Activated CD4-positive, alpha-beta T cell treated with anti-CD3 and anti-CD28 coated beads for 36 hours (primary cell): ENCODE measurements around the gene PCNT. TPM values are rescaled to one million over a fixed set of nuclear protein-coding genes. Genes with fewer than 3 reads are reported as not detected.
A peak's percentile ranks its signal among the peaks of the same experiment; 100 is the strongest.
"Not testable (repeated sequence)": the region's sequence is repeated elsewhere in the genome, so short reads cannot be mapped to it uniquely, and the experiment has no call there.

Experiments
- ATAC-seq: fragments of 200-7000 bp; cut with Tn5 transposase; one replicate; pipeline ENCODE4 v1.10.0; 2021; ENCODE audit warnings: mild to moderate bottlenecking, moderate library complexity
- CTCF ChIA-PET: fragments of 350-600 bp; sonication (Branson Sonifier 250); formaldehyde crosslinking; loops from one replicate; lab custom pipeline; 2021; ENCODE audit warnings: antibody characterized with exemption; lab: Charles Lee
- POLR2A ChIA-PET: fragments of 350-600 bp; sonication (Branson Sonifier 250); formaldehyde crosslinking; loops from one replicate; lab custom pipeline; 2021; ENCODE audit warnings: antibody characterized with exemption, inconsistent platforms; lab: Charles Lee
- DNase-seq: peaks from one replicate; pipeline ENCODE4 v3.0.0-alpha.2; 2020
- H3K27ac Mint-ChIP-seq: one replicate; pipeline ENCODE4 v1.8.0; 2021; ENCODE audit warnings: mixed read lengths
- H3K27me3 Mint-ChIP-seq: one replicate; pipeline ENCODE4 v1.8.0; 2021; ENCODE audit warnings: mixed read lengths
- H3K36me3 Mint-ChIP-seq: one replicate; pipeline ENCODE4 v1.8.0; 2021; ENCODE audit warnings: low read depth, mixed read lengths
- H3K4me1 Mint-ChIP-seq: one replicate; pipeline ENCODE4 v1.8.0; 2021; ENCODE audit warnings: mixed read lengths
- H3K4me3 Mint-ChIP-seq: one replicate; pipeline ENCODE4 v1.8.0; 2021; ENCODE audit warnings: mild to moderate bottlenecking, moderate library complexity, mixed read lengths
- H3K9me3 Mint-ChIP-seq: one replicate; pipeline ENCODE4 v1.8.0; 2021; ENCODE audit warnings: low read depth, mixed read lengths
- intact Hi-C, 2 experiments: fragments of 100-400 bp; cut with DNase I in 1 of 2; cut with micrococcal nuclease in 1 of 2; formaldehyde crosslinking; loops; one replicate each; pipeline versions ENCODE4 v1.14.2 to v1.15.1; 2022 to 2024; cut with DNase I, micrococcal nuclease
- total RNA-seq, 2 experiments: library from RNA; stranded (reverse); gene quantifications; one replicate each; pipeline ENCODE4 v1.2.3, GENCODE V29; 2021

Gene PCNT
- total RNA-seq, 2 experiments from 2014 or later = 46.5 to 47.7 TPM

DNA sequence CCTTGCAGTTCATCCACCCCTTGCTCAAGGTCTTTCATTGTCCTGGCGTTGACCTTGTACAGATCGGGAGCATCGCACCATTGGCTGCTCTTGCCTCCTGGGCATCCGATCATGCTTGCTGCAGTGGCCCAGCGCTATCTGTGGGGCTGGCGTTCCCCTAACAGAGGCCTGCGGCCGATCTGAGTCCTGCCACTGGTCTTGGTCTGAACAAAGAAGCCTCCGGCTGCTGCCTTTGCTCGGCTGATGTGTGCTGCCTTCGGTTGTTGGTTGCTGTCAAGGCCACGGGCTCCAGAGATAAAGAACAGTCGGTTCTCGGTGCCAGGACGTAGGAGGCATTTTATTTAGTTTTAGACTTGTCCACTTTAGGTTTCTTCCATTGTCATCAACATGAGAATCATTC lies 39.0 kb downstream of the PCNT start:
- ChIA-PET POLR2A (no interaction called here), CTCF (no interaction called here)
- peaks cover 8% of the 10 kb centered on the region for H3K4me1 Mint-ChIP-seq
- H3K27me3 Mint-ChIP-seq = no peaks in the 10 kb centered on the region
- H3K9me3 Mint-ChIP-seq = no peaks in the 10 kb centered on the region
- H3K36me3 Mint-ChIP-seq = peaks cover 50% of the 10 kb centered on the region
- H3K4me3 Mint-ChIP-seq = no peak overlapping the region
- intact Hi-C loops = no loop called here
- ATAC-seq = no peak
- no peak for DNase-seq
- no peak overlapping the region for H3K27ac Mint-ChIP-seq

DNA sequence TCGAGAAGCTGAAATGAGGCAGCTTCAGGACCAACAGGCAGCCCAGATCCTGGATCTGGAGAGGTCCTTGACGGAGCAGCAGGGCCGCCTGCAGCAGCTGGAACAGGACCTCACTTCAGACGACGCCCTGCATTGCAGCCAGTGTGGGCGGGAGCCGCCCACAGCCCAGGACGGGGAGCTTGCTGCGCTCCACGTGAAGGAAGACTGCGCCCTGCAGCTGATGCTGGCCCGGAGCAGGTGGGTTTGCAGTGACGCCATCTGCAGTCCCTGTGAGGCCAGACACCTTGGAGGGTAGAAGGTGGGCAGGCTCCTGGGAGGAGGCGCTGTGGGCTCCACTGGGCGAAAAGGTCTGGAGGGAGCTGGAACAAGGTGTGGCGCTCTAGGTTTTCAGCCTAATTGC lies 39.7 kb downstream of the PCNT start:
- Mint-ChIP-seq H3K36me3 (peaks cover 52% of the 10 kb centered on the region), H3K4me3 (no peak overlapping the region), H3K9me3 (no peaks in the 10 kb centered on the region), H3K27me3 (no peaks in the 10 kb centered on the region), H3K4me1 (peaks cover 14% of the 10 kb centered on the region), H3K27ac (no peak overlapping the region)
- ATAC-seq = no peak
- no peak for DNase-seq
- POLR2A ChIA-PET = no interaction called here
- CTCF ChIA-PET = no interaction called here
- intact Hi-C loops = no loop called here

DNA sequence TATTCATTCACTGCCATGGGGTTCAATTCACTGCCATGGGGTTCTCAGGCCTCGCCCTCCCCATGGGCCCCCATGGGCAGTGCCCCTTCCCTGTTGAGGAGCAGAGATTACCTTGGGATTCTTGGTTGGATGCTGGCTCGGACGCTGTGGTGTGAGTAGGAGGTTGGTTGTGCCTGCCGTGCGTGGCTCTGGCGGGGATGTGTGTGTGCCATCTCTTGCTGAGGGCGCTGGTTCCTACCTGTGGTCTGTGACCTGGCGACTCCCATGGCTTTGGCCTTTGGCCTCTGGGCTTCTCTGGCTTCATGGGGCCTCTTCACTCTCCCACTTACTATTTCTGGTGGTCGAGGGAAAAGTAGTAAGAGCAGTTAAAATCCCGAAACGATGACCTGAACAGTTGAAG lies 42.1 kb downstream of the PCNT start:
- Mint-ChIP-seq H3K27me3 (no peaks in the 10 kb centered on the region), H3K4me3 (no peak overlapping the region), H3K9me3 (no peaks in the 10 kb centered on the region), H3K4me1 (peaks cover 20% of the 10 kb centered on the region), H3K36me3 (peaks cover 44% of the 10 kb centered on the region), H3K27ac (no peak overlapping the region)
- DNase-seq (no peak), ATAC-seq (no peak)
- ChIA-PET CTCF (no interaction called here), POLR2A (no interaction called here)
- intact Hi-C loops = no loop called here

DNA sequence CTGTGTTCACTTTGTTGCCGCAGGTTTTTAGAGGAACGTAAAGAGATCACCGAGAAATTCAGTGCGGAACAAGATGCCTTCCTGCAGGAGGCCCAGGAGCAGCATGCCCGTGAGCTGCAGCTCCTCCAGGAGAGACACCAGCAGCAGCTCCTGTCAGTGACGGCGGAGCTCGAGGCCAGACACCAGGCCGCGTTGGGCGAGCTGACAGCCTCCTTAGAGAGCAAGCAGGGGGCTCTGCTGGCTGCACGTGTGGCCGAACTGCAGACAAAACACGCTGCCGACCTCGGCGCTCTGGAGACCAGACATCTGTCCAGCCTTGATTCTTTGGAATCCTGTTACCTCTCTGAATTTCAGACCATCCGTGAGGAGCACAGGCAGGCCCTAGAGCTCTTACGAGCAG lies 42.6 kb downstream of the PCNT start:
- H3K4me3 Mint-ChIP-seq = no peak overlapping the region
- no peak for ATAC-seq
- CTCF ChIA-PET = no interaction called here
- peaks cover 20% of the 10 kb centered on the region for H3K4me1 Mint-ChIP-seq
- DNase-seq = no peak
- peaks cover 41% of the 10 kb centered on the region for H3K36me3 Mint-ChIP-seq
- no peaks in the 10 kb centered on the region for H3K9me3 Mint-ChIP-seq
- intact Hi-C loops = no loop called here
- no peak overlapping the region for H3K27ac Mint-ChIP-seq
- POLR2A ChIA-PET = no interaction called here
- H3K27me3 Mint-ChIP-seq = no peaks in the 10 kb centered on the region

DNA sequence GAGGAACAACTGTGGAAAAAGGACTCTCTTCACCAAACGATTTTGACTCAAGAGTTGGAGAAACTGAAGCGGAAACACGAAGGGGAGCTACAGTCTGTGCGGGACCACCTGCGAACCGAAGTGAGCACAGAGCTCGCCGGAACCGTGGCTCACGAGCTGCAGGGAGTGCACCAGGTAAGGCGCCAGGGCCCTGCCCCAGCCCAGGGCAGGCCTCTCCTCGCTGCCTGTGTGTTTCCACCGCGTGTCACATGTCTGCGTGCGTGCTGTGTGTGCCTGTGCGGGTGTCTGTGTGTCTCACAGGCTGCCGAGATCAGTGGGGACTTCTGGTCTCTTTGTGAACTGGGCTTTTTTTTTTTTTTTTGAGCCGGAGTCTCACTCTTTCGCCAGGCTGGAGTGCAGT lies 43.0 kb downstream of the PCNT start:
- Mint-ChIP-seq H3K27me3 (no peaks in the 10 kb centered on the region), H3K4me3 (no peak overlapping the region), H3K9me3 (no peaks in the 10 kb centered on the region), H3K27ac (no peak overlapping the region), H3K36me3 (peaks cover 41% of the 10 kb centered on the region), H3K4me1 (peaks cover 18% of the 10 kb centered on the region)
- no peak for ATAC-seq
- no peak for DNase-seq
- ChIA-PET CTCF (no interaction called here), POLR2A (interaction anchor here (0.5 kb wide), 1 partner anchor 11 kb away, joined by 4 read pairs; no protein-coding TSS in a partner anchor)
- intact Hi-C loops = no loop called here

DNA sequence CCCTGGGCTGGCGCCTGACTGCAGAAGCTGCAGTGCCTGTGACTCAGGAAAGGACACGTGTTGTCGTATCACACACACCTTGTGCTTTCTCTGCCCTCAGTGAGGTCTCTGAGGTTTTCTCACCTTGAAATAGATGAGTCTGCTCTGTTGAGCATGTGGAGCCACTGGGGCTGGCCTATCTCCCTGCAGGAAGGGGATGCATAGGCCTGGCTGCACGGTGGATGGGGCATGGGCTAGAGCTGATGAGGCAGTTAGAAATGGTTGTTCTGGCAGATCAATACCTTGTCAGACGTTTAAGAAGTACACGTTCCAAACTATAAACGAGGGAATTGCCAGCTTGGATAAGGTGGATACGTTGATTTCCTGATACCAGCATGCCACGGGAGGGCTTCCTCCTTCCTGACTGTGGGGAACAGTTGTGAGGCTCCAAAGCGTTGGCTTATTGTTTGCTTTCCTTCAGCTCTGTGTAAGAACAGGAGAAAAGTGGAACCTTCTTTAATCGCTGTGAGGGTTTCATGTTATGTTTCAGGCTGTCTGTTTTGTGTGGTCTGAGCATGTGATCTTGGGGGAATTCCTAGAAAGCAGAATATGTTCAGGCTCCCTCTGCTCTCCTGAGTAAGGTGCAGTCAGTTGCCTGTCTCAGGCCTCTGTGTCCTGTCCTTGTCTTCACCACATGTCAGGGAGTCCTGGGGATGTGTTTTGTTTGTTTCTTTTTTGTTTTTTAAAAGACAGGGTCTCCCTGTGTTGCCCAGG lies 44.8 kb downstream of the PCNT start:
- ATAC-seq = peak; percentile 95
- DNase-seq = peak; percentile 72
- H3K27me3 Mint-ChIP-seq = no peaks in the 10 kb centered on the region
- ChIA-PET CTCF (no interaction called here), POLR2A (interaction anchor here (0.7 kb wide), 1 partner anchor 11 kb away, joined by 3 read pairs; no protein-coding TSS in a partner anchor)
- peaks cover 16% of the 10 kb centered on the region for H3K4me1 Mint-ChIP-seq
- H3K27ac Mint-ChIP-seq = peak overlapping the region; percentile 86
- no peaks in the 10 kb centered on the region for H3K9me3 Mint-ChIP-seq
- intact Hi-C loops = no loop called here
- peaks cover 36% of the 10 kb centered on the region for H3K36me3 Mint-ChIP-seq
- H3K4me3 Mint-ChIP-seq = peak overlapping the region; percentile 31

DNA sequence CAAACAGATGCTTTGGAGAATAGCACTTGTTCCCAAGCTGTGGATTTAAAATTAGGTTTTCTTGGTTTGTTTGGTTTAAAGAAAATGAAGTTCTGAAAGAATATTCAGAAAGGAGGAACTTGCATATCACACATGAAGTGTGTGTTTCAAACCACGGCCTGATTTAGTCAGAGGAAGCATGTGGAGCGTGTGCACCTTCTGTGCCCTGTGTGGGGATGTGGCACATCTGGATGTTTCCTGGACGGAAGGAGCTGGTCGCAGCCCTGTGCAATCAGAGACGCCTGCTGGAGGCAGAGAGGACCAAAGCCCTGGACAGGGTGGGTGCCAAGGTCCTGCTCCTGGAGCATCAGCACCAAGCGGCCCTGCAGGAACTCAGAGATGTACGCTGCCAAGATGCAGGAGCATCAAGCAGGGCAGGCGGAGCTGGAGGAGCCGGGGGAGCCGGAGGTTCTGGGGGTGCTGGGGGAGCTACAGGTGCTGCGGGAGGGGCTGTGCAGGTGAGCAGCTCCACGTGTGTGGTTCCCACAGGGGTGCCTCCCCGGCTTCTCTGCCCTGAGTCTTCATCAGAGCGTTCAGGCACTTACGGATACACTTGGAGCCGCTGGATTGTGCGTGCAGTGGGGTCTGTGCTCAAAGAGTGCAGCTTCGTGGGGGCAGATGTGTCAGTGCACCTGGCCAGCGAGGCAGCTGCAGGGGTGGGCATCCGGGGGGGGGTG lies 45.7 kb downstream of the PCNT start:
- H3K9me3 Mint-ChIP-seq = no peaks in the 10 kb centered on the region

DNA sequence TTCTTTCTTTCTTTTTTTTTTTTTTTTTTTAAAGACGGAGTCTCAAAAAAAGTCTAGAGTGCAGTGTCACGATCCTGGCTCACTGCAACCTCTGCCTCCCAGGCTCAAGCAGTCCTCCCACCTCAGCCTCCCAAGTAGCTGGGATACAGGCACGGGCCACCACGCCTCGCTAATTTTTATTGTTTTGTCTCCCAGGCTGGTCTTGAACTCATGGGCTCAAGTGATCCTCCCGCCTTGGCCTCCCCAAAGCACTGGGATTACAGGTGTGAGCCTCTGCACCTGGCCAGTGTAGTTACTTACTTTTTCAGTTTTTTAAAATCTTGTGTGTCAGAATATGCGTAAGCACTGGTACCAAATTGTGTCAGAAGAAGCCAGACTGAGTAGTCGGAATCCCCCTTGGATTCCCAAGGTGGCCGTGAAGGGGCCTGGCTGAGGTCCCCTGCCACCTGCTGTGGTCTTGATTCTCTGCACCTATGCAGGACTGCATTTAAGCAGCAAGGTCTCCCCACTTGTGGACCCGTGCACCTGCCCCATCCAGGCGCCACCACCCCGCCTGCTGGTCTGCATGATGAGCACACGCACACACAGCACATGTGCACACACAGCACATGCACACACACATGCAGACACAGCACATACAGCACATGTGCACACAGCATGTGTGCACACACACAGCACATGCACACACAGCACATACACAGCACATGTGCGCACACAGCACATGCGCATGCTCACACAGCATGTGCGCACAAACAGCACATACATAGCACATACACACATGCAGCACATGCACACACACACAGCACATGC lies 47.5 kb downstream of the PCNT start:
- H3K9me3 Mint-ChIP-seq = no peaks in the 10 kb centered on the region
- H3K4me1 Mint-ChIP-seq = peaks cover 16% of the 10 kb centered on the region
- peaks cover 27% of the 10 kb centered on the region for H3K36me3 Mint-ChIP-seq
- no peaks in the 10 kb centered on the region for H3K27me3 Mint-ChIP-seq
- ChIA-PET CTCF (no interaction called here), POLR2A (interaction anchor here (0.7 kb wide), 1 partner anchor 131 kb away, joined by 3 read pairs; no protein-coding TSS in a partner anchor)
- H3K4me3 Mint-ChIP-seq = no peak overlapping the region
- ATAC-seq (no peak), DNase-seq (no peak)
- intact Hi-C loops = no loop called here
- no peak overlapping the region for H3K27ac Mint-ChIP-seq

More for the DNA sequence above, 45.7 kb downstream of the PCNT start:
- DNase-seq = no peak
- Mint-ChIP-seq H3K36me3 (peaks cover 36% of the 10 kb centered on the region), H3K4me3 (no peak overlapping the region), H3K27me3 (no peaks in the 10 kb centered on the region), H3K4me1 (peaks cover 16% of the 10 kb centered on the region), H3K27ac (no peak overlapping the region)
- CTCF ChIA-PET = no interaction called here
- POLR2A ChIA-PET = no interaction called here
- intact Hi-C loops = no loop called here
- no peak for ATAC-seq

DNA sequence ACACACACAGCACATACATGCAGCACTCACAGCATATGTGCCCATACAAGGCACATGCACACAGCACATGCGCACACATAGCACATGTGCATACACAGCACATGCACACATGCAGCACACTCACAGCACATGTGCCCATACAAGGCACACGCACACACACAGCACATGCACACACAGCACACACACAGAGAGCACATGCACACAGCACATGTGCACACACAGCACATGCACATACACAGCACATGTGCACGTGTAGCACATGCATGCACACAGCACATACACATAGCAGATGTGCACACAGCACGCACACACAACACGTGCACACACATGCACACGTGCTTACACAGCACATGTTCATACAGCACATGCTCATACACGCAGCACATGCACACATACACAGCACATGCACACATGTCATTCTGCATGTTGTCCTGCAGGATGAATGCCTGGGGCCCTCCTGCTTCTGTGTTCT lies 48.1 kb downstream of the PCNT start:
- H3K27me3 Mint-ChIP-seq = no peaks in the 10 kb centered on the region
- intact Hi-C loops = no loop called here
- ATAC-seq (no peak), DNase-seq (no peak)
- H3K27ac Mint-ChIP-seq = no peak overlapping the region
- H3K4me3 Mint-ChIP-seq = no peak overlapping the region
- POLR2A ChIA-PET = no interaction called here
- H3K36me3 Mint-ChIP-seq = peaks cover 21% of the 10 kb centered on the region
- CTCF ChIA-PET = no interaction called here
- peaks cover 16% of the 10 kb centered on the region for H3K4me1 Mint-ChIP-seq
- H3K9me3 Mint-ChIP-seq = no peaks in the 10 kb centered on the region

DNA sequence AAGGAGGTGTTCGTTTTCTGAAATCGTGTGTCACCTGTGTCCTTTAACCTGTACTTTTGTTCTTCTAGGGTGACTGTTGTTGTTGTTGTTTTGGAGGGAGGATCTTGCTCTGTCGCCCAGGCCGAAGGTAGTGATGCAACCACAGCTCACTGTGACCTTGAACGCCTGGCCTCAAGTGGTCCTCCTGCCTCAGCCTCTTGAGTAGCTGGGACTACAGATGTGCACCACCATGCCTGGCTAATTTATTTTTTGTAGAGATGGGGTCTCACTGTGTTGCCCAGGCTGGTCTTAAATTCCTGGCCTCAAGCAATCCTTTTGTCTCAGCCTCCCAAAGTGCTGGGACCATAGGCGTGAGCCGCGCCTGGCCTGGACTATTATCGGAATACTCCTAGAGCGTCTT lies 49.0 kb downstream of the PCNT start:
- intact Hi-C loops, H3K4me3 Mint-ChIP-seq, H3K9me3 Mint-ChIP-seq, POLR2A ChIA-PET, DNase-seq, ATAC-seq, H3K27ac Mint-ChIP-seq, H3K27me3 Mint-ChIP-seq: not testable (repeated sequence)
- Mint-ChIP-seq H3K4me1 (peaks cover 12% of the 10 kb centered on the region), H3K36me3 (peaks cover 20% of the 10 kb centered on the region)
- CTCF ChIA-PET = interaction anchor here (0.6 kb wide), 1 partner anchor 121 kb away, joined by 3 read pairs; no protein-coding TSS in a partner anchor

DNA sequence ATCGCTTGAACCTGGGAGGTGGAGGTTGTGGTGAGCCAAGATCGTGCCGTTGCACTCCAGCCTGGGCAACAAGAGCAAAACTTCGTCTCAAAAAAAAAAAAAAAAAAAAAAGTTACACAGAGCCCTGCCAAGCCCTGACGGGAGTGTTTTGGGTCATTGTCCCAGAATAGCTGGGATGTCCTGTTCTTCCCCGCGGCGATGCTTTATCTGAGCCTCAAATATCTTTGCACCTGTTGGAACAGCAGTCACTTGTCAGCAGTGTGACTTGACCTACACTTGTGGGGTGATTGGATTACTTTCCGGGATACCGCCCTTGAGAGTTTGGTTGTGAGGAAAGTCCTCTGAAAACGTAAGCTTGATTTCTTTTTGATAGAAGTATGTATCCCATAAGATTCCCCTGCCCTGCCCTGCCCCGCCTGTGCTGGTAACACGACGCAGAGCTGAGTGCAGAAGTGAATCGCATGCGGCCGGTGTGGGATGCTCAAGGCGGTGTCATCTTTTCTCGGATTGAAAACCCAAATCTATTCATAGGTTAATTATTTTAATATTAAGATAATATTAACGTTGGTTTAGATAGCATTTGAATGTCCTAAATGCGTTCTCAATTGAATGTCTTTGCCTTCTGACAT lies 50.9 kb downstream of the PCNT start:
- H3K9me3 Mint-ChIP-seq = no peaks in the 10 kb centered on the region
- POLR2A ChIA-PET = no interaction called here
- ATAC-seq (no peak), DNase-seq (no peak)
- H3K36me3 Mint-ChIP-seq = peaks cover 23% of the 10 kb centered on the region
- no peak overlapping the region for H3K4me3 Mint-ChIP-seq
- no peaks in the 10 kb centered on the region for H3K27me3 Mint-ChIP-seq
- H3K27ac Mint-ChIP-seq = no peak overlapping the region
- H3K4me1 Mint-ChIP-seq = no peaks in the 10 kb centered on the region
- intact Hi-C loops = no loop called here
- CTCF ChIA-PET = interaction anchor here (0.6 kb wide), 1 partner anchor 187 kb away, joined by 3 read pairs; no protein-coding TSS in a partner anchor
